Measurements from ENCODE around the gene ATM.

GRCh38 chr11:108237058-108237481 is 14.2 kb downstream of the ATM start:
- no peak for TF ChIP-seq POLR2AphosphoS5 (IDR thresholded peaks at IDR 0.05; ENCODE audit: insufficient read depth, low read depth, low read length)
- no peak for TF ChIP-seq EZH2 (IDR thresholded peaks at IDR 0.05; ENCODE audit: borderline replicate concordance, low read depth, low read length, severe bottlenecking)
- TF ChIP-seq CTCF (IDR thresholded peaks at IDR 0.05; ENCODE audit: extremely low read depth in 1 of 2, insufficient read depth in 1 of 2, low read depth in 1 of 2, low read length in 2 of 2), result no peak
- no peak for TF ChIP-seq POLR2A (IDR thresholded peaks at IDR 0.05; ENCODE audit: low read depth, low read length)
- no peak for TF ChIP-seq JUN (IDR thresholded peaks at IDR 0.05; ENCODE audit: borderline replicate concordance, insufficient read depth, insufficient read length, low read depth)
- no peak for TF ChIP-seq MAX (IDR thresholded peaks at IDR 0.05; ENCODE audit: insufficient read depth, insufficient read length)
- no peak for TF ChIP-seq MYC (IDR thresholded peaks at IDR 0.05; ENCODE audit: low read depth, low read length)
